OCI-LY1 (cell line): Measurements from ENCODE around the gene HAL.

ENCODE experiments used
- H2AFZ ChIP-seq: fragments of 200-600 bp; sonication (generic), shearing (Covaris generic); 2 replicates; pipeline ENCODE4 v1.6.0; 2014; ENCODE audit warnings: antibody characterized with exemption, mild to moderate bottlenecking, low read length
- H3F3A ChIP-seq: fragments of 200-600 bp; sonication (generic), shearing (Covaris generic); 2 replicates; pipeline ENCODE4 v1.6.0; 2014; ENCODE audit warnings: mild to moderate bottlenecking, antibody characterized with exemption, low read length, moderate library complexity; ENCODE audit not compliant: insufficient read depth
- H3K27ac ChIP-seq: fragments of 200-600 bp; sonication (generic); 2 replicates; pipeline ENCODE4 v1.5.1; 2014; ENCODE audit warnings: low read length, mixed run types, mild to moderate bottlenecking, low read depth; ENCODE audit not compliant: poor library complexity, severe bottlenecking
- H3K27me3 ChIP-seq: fragments of 200-600 bp; sonication (generic); 2 replicates; pipeline ENCODE4 v1.6.0; 2014; ENCODE audit warnings: antibody characterized with exemption, mild to moderate bottlenecking, low read length, moderate library complexity; ENCODE audit not compliant: insufficient read depth
- H3K36me3 ChIP-seq: fragments of 200-600 bp; sonication (generic); 2 replicates; pipeline ENCODE4 v1.6.1; 2014; ENCODE audit warnings: mild to moderate bottlenecking, antibody characterized with exemption, low read length, moderate library complexity, mixed read lengths; ENCODE audit not compliant: insufficient read depth
- H3K4me1 ChIP-seq: fragments of 200-600 bp; sonication (generic); 2 replicates; pipeline ENCODE4 v1.5.1; 2014; ENCODE audit warnings: mild to moderate bottlenecking, low read length, moderate library complexity; ENCODE audit not compliant: insufficient read depth, severe bottlenecking
- H3K4me2 ChIP-seq: fragments of 200-600 bp; sonication (generic), shearing (Covaris generic); 2 replicates; pipeline ENCODE4 v1.6.1; 2014; ENCODE audit warnings: low read length
- H3K4me3 ChIP-seq: fragments of 200-600 bp; sonication (generic); 2 replicates; pipeline ENCODE4 v1.5.1; 2014; ENCODE audit warnings: low read length, low read depth, mild to moderate bottlenecking, mixed read lengths; ENCODE audit not compliant: poor library complexity, severe bottlenecking
- H3K79me2 ChIP-seq: fragments of 200-600 bp; shearing (Covaris generic); 2 replicates; pipeline ENCODE4 v1.6.1; 2016; ENCODE audit warnings: mixed run types, low read length, mixed read lengths; ENCODE audit not compliant: insufficient read depth
- H3K9ac ChIP-seq: fragments of 200-600 bp; sonication (generic), shearing (Covaris generic); 2 replicates; pipeline ENCODE4 v1.6.1; 2014; ENCODE audit warnings: mild to moderate bottlenecking, low read length, mixed read lengths
- H3K9me2 ChIP-seq: fragments of 200-600 bp; sonication (generic), shearing (Covaris generic); 2 replicates; pipeline ENCODE4 v1.6.1; 2014; ENCODE audit warnings: low read depth, mild to moderate bottlenecking, low read length, mixed read lengths
- H3K9me3 ChIP-seq: fragments of 200-600 bp; shearing (Covaris generic); 2 replicates; pipeline ENCODE4 v1.6.1; 2014; ENCODE audit warnings: low read length, mixed read lengths
- H4K20me1 ChIP-seq: fragments of 200-600 bp; sonication (generic), shearing (Covaris generic); 2 replicates; pipeline ENCODE4 v1.6.0; 2016; ENCODE audit warnings: mild to moderate bottlenecking, low read length; ENCODE audit not compliant: insufficient read depth
- EZH2 ChIP-seq: fragments of 200-600 bp; sonication (generic), shearing (Covaris generic); IDR thresholded peaks from 2 replicates; pipeline ENCODE4 v1.8.0; 2017; ENCODE audit warnings: borderline replicate concordance, mixed run types, mild to moderate bottlenecking, antibody characterized with exemption, low read length, moderate library complexity, mixed read lengths
- TF ChIP-seq, protein P1 (sequence below): fragments of 200-600 bp; sonication (generic), shearing (Covaris generic); IDR thresholded peaks from 2 replicates; pipeline ENCODE4 v1.5.1; 2017; ENCODE audit warnings: mild to moderate bottlenecking, antibody characterized with exemption, low read length, moderate library complexity, mixed read lengths

The HAL gene

DNA sequence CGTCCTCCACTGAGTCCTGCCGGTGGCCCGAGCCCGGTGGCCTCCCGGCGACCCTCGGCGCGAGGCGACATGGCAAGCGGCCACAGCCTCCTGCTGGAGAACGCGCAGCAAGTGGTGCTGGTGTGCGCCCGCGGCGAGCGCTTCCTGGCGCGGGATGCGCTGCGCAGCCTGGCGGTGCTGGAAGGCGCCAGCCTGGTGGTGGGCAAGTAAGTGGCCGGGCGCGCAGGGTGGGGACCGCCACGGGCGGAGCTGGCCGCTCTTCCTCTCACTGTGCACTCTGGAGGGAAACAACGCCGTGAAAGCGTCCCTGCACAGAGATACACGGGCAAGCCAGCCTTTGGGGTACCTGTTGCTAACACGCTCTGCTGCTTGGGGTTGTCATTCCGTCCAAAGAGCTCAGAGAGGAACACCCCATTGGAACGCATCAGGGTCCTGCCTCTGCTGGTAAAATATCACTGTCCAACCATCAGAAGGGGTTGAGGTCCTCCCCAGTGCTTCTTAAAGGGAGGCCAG lies 52.8 kb downstream of the HAL start, which contains the start of gene AMDHD1:
TSS of gene AMDHD1 (plus strand) at position 2 of the 513 bp plus-strand sequence. CDS start at position 70, 68 bp downstream.
- peak within 1 kb of the TSS; percentile 81 for H2AFZ ChIP-seq
- peaks cover 10% of the 10 kb centered on the region; the same call in 1 of the 2 replicates for H3F3A ChIP-seq
- no peaks in the 10 kb centered on the region for H4K20me1 ChIP-seq
- no peaks in the 10 kb centered on the region for H3K27me3 ChIP-seq
- H3K4me1 ChIP-seq, result peaks cover 11% of the 10 kb centered on the region
- H3K9me2 ChIP-seq, result no peaks in the 10 kb centered on the region
- peak within 1 kb of the TSS; percentile 91 for H3K4me2 ChIP-seq
- no peaks in the 10 kb centered on the region for H3K9me3 ChIP-seq
- peak within 1 kb of the TSS; percentile 67 for H3K9ac ChIP-seq
- TF ChIP-seq, protein P1, sequence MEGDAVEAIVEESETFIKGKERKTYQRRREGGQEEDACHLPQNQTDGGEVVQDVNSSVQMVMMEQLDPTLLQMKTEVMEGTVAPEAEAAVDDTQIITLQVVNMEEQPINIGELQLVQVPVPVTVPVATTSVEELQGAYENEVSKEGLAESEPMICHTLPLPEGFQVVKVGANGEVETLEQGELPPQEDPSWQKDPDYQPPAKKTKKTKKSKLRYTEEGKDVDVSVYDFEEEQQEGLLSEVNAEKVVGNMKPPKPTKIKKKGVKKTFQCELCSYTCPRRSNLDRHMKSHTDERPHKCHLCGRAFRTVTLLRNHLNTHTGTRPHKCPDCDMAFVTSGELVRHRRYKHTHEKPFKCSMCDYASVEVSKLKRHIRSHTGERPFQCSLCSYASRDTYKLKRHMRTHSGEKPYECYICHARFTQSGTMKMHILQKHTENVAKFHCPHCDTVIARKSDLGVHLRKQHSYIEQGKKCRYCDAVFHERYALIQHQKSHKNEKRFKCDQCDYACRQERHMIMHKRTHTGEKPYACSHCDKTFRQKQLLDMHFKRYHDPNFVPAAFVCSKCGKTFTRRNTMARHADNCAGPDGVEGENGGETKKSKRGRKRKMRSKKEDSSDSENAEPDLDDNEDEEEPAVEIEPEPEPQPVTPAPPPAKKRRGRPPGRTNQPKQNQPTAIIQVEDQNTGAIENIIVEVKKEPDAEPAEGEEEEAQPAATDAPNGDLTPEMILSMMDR, result peak; percentile 30; the same call in 1 of the 2 replicates
- no peak for TF ChIP-seq EZH2
- H3K27ac ChIP-seq, result no peak within 1 kb of the TSS
- no peaks in the 10 kb centered on the region for H3K79me2 ChIP-seq
- no peaks in the 10 kb centered on the region for H3K36me3 ChIP-seq
- peak within 1 kb of the TSS; percentile 66 for H3K4me3 ChIP-seq

DNA sequence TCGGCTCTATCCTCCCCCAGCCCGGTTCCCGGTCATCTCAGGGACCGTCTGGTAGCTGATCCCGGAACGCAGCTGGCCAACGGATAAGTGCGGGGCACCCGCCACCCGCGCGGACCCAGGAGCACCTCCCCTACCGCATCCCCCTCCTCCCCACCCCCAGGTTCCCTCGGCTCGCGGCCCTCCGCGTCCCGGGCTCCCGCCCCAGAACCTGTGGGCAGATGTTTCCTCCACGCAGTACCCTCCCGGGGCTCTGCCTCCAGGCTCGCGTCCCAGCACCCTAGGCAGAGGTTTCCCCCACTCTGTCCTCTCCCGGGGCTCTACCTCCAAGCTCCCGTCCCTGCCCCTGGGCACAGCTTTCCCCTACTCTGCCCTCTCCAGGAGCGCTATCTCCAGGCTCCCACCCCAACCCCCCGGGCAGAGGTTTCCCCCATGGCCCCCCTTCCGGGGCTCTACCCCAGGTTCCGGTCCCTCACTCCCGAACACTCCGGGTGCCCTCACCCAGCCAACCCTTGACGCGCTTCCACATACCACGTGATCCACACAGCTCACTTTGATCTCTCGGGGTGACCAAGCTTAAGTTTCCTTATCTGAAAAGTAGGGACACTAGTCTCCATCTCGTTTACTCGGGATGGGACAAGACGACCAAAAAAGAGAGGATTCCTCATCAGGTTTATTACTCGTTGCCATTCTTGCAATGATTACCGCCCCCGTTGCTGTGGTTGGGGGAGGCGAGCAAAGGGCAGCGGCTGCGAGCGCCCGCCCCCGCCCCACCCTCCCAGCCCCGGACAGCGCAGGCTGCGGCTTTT lies 53.4 kb downstream of the HAL start, which contains the start of gene CCDC38:
TSS of gene CCDC38 (minus strand) at position 91 of the 806 bp plus-strand sequence. CDS start 6,105 bp downstream, outside the sequence.
- Histone ChIP-seq H2AFZ (peak within 1 kb of the TSS; percentile 81), H3K4me3 (peak within 1 kb of the TSS; percentile 66)
- TF ChIP-seq, protein P1, result no peak
- no peak for TF ChIP-seq EZH2

DNA sequence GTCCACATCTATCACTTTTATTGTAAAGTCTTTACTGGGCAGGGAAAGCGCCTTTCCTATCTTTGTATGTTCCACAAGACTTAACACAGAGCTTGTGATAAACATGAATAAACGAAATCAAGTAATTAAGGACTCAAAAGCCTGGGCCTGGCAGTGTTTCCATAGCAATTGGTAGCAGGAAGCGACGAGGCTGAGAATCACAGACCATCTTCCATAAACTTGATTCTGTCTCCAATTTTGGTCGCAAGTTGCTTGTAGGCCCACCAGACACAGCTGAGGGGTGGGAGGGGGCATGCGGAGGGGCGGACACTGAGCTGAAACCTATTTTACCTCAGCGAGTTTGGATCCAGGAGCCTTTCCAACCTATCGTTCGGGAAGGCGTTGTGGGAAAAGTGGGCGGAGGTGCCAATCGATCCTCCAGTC lies 54.0 kb downstream of the HAL start:
- H3K27me3 ChIP-seq, result no peaks in the 10 kb centered on the region
- TF ChIP-seq EZH2, result no peak
- TF ChIP-seq, protein P1, result no peak
- H3K9me2 ChIP-seq, result no peaks in the 10 kb centered on the region
- peaks cover 10% of the 10 kb centered on the region; the same call in 1 of the 2 replicates for H3F3A ChIP-seq
- H3K4me2 ChIP-seq, result peak overlapping the region; percentile 91
- peak overlapping the region; percentile 38 for H2AFZ ChIP-seq
- H3K4me3 ChIP-seq, result peak overlapping the region; percentile 66
- H4K20me1 ChIP-seq, result no peaks in the 10 kb centered on the region
- peaks cover 11% of the 10 kb centered on the region for H3K4me1 ChIP-seq
- no peak overlapping the region for H3K27ac ChIP-seq
- peak overlapping the region; percentile 67 for H3K9ac ChIP-seq
- no peaks in the 10 kb centered on the region for H3K36me3 ChIP-seq
- no peaks in the 10 kb centered on the region for H3K79me2 ChIP-seq
- H3K9me3 ChIP-seq, result no peaks in the 10 kb centered on the region

More for the DNA sequence above, 53.4 kb downstream of the HAL start, which contains the start of gene CCDC38:
- Histone ChIP-seq H3K4me2 (peak within 1 kb of the TSS; percentile 91), H3K27me3 (no peaks in the 10 kb centered on the region), H3K4me1 (peaks cover 11% of the 10 kb centered on the region), H3F3A (peaks cover 10% of the 10 kb centered on the region; the same call in 1 of the 2 replicates), H4K20me1 (no peaks in the 10 kb centered on the region), H3K9me2 (no peaks in the 10 kb centered on the region), H3K36me3 (no peaks in the 10 kb centered on the region), H3K9me3 (no peaks in the 10 kb centered on the region), H3K27ac (no peak within 1 kb of the TSS), H3K79me2 (no peaks in the 10 kb centered on the region), H3K9ac (peak within 1 kb of the TSS; percentile 67)
